GM18502 (cell line): Measurements from ENCODE around the gene CDCA8.

Source experiments
- ATAC-seq: cut with Tn5 transposase; IDR thresholded peaks from one replicate; pipeline ENCODE4 v1.9.1; 2021; ENCODE audit warnings: mild to moderate bottlenecking; ENCODE audit not compliant: unreplicated experiment, poor library complexity

Gene CDCA8

DNA sequence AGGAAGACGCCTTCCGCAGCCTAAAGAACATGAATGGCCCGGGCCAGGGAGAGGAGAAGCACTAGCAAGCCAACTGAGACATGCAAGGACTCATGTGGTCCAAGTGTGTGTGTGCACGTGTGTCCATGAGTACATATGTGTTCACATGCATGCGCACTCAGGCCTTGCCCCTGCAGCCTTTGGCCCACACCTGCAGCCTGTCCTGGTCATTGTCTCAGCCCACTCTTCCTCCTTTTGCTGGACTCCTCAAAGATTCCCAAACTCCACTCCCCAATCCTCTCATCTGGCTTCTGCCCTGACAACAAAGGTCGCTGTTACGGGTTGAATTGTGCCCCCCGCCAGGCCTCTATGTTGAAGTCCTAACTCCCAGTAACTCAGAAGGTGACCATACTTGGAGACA, 21.9 kb downstream of the CDCA8 start:
- ATAC-seq, result no peak

DNA sequence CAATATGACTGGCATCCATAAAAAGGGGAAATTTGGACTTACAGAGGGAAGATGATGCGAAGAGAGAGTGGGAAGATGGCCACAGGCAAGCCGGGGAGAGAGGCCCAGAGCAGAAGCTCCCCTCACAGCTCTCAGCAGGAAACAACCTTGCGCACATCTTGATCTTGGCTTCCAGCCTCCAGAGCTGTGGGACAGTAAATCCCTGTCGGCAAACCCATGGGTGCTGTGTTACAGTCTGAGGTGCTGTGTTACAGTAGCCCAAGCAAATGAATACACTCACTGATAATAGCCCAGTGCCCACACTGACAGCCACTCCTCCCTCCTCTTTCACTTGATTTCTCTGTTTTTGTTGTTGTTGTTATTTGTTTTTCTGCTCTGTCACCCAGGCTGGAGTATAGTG, 22.4 kb downstream of the CDCA8 start:
- ATAC-seq, result no peak

DNA sequence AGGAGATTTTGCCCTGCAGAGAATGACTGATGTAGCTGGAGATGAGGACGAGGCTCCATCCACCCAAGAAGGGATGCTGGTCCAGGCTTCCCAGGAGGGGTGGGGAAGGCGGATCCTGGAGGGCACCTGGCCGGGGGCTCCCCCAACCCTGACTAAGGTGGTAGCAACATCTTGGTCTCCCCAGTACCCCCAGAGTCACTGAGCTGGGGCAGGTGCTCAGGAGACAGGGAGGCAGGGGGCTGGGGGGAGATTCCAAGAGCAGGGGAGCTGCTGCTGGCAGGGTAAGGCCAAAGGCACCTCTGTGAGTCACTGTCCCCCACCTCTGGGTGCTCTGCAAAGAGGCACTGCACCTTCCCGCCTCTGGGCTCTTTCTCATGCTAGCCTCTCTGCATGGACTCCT, 24.0 kb downstream of the CDCA8 start:
- no peak for ATAC-seq

DNA sequence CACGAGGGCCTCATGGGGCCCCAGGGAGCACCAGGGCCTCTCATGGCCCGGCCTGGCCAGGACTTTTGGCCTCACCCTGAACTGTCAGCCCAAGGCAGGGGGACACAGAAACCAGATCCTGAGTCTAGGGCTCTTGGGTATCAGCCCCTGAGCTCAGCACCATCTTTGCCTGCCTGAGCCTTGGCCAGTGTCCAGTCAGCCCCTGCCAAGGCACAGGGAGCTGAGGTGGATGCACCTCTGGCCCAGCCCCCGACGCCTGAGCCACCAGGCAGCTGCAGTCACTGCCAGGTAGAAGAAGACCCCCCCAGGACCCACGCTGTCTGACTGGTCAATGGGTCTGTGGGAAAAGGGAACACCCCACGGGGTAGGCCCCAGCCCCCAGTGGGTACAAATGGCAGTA, 25.3 kb downstream of the CDCA8 start:
- no peak for ATAC-seq

DNA sequence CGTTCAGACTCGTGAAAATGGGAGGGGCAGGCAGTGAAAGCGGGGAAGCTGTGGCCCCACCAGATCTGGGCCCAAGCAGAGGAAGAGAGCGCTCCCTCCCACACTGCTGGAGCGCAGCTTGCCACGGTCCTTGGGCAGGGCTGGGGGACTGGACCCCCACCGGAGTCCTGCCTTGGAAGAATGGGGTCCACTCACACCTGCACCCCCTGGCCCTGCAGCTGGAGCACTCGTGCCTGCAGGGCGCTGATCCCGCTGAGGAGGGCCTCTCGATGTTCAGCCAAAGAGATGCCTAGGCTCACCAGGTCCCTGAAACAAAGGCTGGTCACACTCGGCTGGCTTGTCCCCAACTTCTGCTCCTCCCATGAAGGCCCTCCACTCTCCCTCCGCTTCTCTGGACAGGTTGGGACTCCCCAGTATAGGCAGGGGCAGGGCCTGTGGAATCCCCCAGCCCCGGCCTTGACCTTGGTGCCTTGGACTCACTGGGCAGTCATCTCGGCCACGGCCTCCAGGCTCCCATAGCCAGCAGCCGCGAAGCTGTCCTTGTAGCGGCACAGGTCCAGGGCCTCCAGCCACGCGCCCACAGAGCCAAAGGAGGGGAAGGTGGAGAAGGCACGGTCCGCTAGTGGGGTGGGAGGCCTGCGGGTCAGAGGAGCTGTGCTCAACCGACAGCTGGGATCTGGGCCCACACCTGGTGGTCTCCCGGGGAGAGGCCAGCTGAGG, 26.0 kb downstream of the CDCA8 start:
- ATAC-seq, result no peak

DNA sequence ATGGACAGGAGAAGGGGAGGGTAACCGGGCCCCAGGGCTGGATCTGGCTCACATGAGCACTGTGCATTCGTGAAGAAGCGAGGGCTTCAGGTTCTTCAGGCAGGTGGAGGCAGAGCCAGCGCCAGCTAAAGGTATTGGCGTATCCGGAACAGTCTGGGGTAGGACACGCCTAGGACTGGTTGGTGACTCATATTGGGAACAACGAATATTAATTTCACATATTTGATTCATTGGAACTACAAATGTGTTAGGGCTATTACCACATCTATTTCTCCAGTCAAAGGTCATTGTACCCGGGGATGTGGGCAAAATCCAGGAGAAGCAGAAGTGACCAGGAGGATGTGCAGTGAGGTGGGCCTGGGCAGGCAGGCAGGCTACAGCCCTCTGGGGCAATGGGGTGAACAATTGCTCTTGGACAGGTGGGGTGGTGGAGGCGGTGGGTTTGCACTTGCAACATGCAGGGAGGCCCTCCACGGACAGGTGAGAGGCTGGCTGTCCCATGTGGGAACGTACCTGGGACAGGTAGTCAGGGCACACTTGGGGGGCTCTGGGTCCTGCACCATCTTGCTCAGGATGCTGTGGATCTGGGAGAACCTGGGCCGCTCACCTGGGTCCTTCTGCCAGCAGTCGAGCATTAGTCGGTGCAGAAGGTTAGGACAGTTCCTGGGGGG, 26.7 kb downstream of the CDCA8 start:
- ATAC-seq, result no peak

DNA sequence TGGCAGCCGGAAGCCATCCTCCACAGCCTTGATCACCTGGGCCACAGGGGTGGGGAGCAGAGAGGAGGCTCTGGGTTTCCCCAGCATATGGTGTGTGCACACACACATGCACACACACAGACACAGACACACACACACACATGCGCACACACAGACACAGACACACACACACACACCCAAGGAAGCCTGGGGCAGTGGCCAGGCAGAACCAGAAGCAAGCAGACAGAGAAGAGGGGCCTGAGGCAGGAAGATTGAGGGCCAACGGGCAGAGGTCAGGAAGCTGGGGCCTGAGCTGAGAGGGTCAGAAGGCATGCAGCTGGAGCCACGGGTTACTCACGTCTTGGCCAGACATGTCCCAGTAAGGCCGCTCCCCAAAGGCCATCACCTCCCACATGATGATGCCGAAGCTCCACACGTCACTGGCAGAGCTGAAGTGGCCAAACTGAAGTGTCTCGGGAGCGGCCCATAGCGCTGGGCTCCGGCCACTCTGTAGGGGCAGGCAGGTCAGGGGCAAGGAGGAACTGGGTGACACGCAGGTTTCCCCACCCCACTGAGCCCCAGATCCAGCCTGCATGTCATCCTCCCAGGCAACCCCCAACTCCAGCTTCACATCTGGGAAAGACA, 27.4 kb downstream of the CDCA8 start:
- no peak for ATAC-seq

DNA sequence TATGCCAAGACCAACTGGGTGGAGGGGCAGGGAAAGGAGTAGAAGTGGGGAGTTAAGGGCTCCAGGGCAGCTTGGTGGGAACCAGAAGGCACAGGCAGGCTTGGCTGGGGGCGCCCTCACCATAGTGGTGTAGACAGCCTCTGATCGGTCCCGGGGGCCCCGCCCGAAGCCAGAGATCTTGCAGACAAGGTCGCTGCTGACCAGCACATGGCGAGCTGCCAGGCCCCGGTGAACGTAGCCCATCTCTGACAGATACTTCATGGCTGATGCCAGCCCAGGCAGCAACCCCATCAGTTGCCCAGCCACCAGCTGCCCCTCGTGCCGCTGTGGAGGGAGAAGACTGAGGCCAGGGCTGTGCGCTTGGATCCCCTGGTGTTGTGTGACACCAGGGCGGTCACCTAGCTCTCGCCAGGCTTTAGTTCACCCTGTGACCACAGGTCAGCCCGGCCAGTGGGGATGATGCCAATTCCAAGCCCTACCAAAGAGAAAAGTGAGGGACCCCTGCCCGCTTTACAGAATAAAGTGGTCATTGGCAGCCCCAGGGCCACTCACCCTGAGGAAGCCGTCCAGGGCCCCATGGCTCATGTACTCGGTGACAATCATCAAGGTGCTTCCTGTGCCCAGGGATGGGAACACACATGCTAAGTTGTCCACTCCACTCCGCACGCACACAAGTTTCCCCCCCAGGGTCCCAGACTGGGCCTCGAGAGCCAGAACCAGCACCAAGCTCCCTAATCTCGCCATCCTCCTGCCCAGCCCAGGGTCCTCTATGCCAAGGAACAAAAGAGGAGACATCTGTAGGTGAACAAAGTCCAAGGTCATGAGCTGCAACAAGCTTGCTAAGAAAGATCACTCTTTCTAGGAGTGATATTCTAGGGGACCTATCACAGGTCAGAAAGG, 28.2 kb downstream of the CDCA8 start:
- ATAC-seq, result no peak

DNA sequence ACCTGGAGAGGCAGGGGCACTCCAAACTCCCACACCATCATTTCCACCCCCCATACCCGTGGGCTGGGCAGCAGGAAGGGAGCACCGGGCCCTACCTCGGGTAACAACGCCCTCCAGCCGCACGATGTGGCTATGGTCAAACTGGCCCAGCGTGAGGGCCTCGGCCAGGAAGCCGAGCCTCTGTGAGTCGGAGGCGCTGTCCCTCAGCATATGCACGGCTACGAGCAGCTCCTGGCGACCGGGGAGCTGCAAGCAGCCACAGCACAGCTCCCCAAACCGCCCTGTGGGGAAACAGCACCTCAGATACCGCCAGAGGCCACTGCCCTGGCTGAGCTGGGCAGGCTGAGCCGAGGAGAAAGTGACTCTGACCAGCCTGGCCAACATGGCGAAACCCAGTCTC, 29.2 kb downstream of the CDCA8 start:
- no peak for ATAC-seq

DNA sequence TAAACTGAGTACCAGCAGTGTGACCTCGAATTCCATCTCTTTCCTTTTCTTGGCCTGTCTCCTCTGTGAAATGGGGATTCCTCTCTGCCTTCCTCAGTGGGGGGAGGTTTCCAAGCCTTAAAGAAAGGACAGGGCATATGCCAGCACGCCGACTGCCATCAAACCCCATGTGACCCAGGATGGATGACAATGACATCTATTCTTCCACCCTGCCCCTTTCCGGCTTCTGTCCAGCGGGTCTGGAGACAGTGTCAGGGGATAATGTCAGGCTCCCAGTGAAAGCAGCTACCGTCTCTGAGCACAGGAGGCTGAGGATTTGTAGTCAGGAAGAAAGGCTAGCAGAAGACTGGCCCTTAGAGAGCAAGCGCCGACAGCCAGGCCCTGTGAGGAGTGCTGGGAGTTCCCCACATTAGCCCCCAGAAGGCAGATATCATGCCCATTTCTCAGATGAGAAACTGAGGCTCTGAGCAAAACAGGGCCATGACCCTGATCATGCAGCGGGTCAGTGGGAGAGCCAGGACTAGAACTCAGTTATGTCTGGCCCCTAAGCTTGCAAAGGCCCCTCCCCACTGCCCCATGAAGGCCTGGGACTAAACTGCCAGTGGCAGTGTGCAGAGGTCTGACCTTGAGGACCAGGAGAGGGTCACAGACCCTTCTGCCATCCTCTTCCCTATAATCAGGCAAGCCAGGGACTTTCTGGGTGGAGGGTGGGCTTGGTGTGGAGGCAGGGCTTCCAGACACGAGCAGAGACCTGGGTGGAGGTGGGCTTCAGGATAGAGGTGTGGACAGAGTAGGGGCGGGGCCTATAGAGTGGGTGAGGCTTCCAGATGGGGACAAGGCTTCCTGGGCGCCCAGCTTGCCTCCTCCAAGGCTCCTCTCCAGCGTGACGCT, 30.1 kb downstream of the CDCA8 start:
- ATAC-seq, result no peak

DNA sequence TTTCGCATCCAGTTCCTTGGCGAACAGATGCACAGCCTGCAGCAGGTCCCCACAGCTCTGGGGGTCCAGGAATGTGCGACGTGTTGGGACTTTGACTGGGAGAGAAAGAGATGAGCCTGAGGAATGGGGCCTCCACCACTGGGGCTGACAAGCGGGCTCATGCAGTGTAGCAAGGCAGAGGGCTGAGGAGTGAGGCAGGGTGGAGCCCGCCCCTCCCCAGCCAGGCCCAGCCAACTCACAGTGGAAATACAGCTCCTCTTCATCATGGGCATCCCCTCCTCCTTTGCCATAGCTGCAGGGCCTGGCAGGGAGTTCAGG, 30.7 kb downstream of the CDCA8 start:
- ATAC-seq, result no peak

DNA sequence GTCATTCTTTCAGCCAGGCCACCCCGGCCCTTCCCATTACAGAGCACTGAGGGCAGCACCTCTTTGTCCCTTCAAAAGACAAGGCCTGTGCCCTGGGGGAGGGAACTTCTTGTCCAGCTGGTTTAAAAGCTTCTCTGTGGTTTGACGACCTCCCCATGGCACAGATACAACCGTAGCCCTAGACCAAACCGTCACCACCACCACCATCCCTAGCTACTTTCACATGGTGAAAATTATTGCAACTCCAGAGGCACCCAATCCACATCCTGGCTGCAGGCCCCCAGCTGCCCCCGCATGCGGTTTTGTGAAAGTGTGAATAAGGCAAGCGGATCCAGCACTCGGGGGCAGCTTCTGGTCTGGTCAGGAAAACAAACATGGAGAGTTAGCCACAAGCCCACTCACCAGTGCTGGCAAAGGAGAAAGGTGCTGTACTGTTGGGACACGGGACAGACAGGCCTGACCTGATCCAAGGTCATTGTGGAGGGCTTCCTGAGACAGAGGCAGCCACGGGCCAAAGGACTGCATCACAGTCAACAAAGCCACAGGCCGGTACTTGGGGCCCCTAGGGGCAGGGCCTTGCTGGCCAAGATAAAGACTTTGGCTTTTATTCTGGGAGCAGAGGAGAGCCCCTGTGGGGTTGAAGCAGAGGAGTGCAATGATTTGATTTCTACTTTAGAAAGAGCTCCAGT, 31.2 kb downstream of the CDCA8 start:
- ATAC-seq, result no peak

DNA sequence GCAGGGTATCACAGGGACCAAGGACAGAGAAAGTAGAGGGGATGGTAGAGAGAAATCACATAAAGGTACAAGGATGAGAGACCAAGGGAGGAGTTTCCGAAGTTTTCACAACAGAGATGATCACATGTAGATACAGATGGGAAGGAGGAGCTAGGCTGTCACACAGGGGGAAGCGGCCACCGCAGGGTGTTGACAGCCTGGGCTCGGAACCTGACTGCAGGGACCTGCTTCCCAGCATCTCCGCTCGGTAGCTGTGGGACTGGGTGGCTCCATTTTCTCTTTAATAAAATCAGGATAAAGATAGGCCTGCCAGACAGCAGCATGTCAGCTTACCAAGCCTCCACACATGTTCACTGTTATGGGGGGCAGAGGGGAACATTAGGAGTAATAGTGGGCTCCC, 32.3 kb downstream of the CDCA8 start:
- no peak for ATAC-seq

DNA sequence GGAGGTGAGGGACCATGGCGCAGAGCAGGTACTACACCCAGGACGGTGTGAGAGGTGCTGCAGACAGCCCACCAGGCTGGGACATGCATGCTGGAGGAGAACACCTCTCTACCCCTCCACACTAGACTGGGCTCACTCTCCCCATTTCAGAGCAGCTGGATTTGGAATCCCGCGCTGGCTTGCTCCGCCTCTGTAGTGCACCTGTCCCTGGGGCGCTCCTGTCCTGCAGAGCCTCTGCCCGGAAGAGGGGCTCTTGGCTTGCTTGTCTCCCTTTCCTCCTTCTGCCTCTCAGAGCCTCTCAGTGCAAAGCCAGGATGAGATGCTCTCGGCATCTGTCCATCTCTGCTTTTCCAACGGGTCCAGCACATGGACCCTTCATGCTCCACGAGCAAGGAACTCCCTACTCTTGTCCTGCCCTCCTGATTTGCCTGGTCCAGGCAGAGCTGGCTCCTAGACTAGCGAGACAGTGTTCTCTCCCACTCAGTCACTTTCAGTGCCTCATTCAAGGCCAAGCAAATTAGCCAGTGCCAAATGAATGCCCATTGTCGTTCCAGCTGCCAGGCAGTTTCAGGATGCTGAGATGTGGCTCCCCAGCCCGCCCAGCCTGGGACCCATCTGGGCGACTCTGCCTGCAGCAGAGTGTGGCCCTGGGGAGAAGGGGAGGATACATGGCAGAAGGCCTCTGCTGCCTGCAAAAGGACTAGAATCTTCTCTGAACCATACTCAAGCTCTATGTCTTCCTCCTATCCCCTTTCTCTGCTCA, 33.7 kb downstream of the CDCA8 start:
- ATAC-seq, result no peak

DNA sequence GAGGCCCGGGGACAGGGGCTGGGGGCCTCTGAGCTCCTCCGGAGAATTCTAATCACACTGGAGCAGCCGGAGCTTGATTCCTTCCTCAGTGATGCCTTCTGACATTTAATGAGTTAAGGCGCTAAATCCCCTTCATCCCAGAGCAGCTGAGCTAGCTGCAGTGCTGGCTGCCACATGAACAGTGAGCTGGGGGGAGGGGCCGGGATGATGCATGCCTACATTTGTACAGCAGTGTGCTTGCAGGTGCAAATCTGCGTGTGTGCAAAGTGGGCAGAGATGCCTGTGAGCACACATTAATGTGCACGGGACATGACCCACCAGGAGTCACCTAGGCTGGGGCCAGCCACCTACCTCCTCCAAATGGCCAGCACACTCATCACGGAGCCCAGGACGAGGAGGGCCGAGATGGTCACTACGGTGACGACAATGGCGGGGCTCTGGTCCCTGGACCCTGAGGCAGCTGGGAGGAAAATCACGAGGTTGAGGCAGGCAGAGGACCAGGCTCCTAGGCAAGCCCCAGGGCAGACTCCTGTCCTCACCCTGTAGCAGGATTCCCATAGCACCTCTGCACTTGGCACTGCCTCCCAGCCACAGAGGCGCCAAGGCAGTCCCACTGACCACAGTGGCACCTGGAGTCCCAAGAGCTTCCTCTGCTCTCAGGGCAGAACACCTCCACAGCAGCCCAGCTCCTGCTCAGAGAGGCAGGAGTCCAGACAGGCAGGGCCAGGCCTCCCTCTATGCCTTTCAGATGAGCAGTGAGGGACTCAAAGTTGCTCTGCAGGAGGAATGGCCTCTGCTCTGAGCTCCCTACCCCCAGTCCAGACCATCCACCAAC, 34.7 kb downstream of the CDCA8 start:
- ATAC-seq, result no peak

DNA sequence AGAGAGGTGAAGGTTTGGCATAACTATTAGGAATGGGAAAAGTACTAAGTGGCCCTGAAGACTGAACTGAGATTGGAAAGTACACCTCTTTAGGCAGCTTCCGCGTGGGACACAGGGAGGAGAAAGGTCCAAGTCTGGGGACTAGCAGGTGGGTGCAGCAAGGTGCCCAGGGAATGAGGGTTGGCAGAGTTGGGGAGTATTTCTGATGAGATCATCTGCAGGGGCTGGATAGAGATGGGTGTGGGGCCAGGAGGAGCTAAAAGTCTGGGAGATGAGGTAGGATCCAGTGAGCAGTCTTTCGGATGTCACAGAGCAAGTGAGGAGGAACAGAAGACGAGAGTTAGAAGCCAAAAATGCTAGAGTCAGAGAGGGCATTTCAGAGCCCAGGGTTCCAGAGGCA, 36.1 kb downstream of the CDCA8 start:
- ATAC-seq, result no peak

DNA sequence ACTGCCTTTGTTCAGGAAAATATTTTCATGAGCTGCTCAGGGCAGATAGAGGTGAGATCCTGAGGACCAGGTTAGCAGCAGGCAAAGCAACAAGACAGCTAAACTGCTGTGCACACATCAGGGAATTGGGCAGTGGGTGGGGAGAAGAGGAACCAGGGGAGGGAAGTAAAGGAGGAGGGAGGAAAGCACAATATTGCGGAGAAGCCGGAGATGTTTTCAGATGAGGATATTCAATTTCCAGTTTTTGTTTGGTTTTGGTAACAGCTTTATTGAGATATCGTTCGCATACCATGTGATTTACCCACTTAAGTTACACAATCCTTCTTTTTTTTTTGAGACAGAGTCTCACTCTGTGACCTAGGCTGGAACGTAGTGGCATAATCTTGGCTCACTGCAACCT, 38.1 kb downstream of the CDCA8 start:
- ATAC-seq, result no peak
